Measurements from ENCODE around the gene FARSA.
"Not testable (repeated sequence)": the region's sequence is repeated elsewhere in the genome, so short reads cannot be mapped to it uniquely, and the experiment has no call there.

The FARSA gene

DNA sequence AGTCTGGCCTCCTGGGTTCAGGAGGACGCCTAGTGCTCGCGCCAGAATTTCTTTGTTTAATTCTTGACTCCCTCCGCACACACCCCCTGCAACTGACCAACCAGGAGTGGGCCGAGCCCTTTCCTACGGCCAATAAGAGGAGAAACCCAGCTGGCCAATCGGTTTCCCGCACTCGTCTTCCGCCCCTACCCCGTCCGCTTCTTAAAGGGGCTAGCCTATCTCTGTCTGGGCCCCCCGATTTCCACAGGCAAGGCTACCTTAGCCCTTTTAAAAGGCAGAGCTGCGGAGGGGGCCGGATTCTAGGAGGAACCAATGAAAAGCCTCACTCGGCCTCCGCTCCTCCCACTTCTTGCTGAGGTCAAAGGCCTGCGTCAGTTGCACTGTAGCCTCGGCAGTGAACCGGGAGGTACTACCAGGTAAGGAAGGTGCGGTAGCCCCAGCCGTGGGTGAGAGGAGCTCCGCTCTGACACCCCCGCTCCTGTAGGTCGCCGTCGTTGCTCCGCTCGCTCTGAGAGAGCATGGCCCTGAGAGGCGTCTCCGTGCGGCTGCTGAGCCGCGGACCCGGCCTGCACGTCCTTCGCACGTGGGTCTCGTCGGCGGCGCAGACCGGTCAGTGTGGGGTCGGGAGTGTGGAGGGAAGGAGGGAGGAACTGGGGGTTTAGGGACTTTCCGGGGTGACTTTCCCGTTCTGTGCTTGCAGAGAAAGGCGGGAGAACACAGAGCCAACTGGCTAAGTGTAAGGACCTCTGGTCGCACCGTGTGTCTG lies 42.5 kb downstream of the FARSA start, which contains the start of gene GCDH:
Gene GCDH, plus strand, starts transcription at position 374 of the 766 bp plus-strand sequence. Its CDS starts 145 bp downstream, at position 519.
- DNase-seq (ENCODE audit: low read depth in 2 of 2): peak; percentile 89 to 90

DNA sequence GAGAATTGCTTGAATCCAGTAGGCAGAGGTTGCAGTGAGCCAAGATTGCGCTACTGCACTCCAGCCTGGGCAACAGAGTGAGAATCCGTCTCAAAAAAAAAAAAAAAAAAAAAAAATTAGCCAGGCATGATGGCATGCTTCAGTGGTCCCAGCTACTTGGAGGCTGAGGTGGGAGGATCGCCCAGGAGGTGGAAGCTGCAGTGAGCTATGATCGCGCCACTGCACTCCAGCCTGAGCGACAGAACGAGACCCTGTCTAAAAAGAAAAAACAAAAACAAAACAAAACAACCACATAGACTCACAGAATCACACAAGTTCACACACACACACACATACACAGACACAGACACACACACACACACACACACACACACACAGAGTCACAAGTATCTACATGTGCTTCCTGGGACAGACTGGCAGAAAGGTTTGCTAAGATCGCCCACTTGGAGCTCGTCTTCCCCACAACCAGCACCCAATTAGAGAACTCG lies 43.2 kb downstream of the FARSA start:
- not testable (repeated sequence) for DNase-seq (ENCODE audit: low read depth in 2 of 2)

DNA sequence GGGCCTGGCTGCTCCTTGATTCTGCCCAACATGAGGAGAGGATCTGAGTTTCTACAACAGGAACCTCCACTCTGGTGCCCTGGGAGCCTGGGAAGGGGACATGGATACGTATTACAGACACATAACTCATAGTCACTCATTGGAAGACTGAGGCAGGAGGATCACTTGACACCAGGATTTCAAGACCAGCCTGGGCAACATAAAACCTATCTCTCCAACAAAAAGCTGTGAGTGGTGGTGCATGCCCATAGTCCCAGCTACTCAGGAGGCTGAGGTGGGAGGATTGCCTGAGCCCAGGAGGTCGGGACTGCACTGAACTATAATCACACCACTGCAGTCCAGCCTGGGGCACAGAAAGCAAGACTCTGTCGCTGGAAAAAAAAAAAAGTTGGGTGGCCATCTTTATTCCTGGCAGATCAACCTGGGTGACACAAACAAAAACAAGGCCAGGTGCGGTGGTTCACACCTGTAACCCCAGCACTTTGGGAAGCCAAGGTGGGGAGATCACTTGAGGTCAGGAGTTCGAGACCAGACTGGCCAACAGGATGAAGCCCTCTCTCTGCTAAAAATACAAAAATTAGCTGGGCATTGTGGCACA lies 45.4 kb downstream of the FARSA start:
- no peak for DNase-seq (ENCODE audit: low read depth in 2 of 2)

DNA sequence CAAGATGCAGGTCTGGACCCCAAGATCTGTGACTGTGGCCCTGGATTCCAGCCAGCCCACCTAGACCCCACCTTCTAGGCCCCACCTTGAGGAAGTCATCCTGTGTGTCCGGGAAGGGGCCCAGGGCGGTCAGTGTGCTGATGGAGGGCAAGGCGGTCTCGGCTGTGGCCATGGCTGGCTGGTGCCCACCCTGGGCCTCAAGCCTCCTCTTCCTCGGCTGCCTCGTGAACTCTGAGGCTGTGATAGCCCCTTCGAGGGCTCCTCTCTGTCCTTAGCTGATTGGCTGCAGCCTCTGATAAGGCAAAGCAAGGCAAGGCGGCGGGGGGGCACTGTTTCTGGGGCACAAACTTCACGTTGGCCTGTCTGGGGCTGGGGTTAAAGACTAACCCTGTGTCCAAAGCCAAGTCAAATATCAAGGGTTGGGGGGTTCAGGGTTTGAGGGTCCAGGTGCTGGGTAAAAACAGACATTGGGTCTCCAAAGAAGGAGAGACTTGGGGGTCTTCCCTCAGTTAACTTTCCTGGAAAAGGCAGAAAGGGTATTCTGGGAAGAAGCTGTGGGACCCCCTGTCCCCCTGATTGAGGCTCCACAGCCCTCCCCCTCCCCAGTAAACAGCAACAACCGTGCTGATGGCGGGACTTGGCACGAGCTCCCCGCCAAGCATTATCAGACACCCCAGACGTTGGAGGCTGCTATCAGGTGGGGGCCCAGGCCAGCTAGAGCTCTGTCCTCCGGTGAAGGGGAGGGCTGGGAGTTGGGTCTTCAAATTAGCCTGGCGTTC lies 46.4 kb downstream of the FARSA start, which contains the start of gene KLF1:
Gene KLF1, minus strand, starts transcription at position 233 of the 779 bp plus-strand sequence. Its CDS starts 61 bp downstream, at position 172.
- no peak for DNase-seq (ENCODE audit: low read depth in 2 of 2)

DNA sequence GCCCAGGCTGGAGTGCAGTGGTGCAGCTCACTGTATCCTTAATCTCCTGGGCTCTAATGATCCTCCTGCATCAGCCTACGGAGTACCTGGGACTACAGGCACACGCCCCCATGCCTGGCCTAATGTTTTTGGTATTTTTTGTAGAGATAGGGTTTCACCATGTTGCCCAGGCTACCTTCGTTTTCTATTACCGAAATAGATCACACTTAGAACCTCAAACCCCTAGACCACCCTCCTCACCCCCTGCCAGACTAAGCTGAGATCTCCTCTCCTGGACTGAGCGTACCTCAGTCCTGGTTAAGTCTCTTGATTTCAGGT lies 46.9 kb downstream of the FARSA start:
- DNase-seq (ENCODE audit: low read depth in 2 of 2): no peak

DNA sequence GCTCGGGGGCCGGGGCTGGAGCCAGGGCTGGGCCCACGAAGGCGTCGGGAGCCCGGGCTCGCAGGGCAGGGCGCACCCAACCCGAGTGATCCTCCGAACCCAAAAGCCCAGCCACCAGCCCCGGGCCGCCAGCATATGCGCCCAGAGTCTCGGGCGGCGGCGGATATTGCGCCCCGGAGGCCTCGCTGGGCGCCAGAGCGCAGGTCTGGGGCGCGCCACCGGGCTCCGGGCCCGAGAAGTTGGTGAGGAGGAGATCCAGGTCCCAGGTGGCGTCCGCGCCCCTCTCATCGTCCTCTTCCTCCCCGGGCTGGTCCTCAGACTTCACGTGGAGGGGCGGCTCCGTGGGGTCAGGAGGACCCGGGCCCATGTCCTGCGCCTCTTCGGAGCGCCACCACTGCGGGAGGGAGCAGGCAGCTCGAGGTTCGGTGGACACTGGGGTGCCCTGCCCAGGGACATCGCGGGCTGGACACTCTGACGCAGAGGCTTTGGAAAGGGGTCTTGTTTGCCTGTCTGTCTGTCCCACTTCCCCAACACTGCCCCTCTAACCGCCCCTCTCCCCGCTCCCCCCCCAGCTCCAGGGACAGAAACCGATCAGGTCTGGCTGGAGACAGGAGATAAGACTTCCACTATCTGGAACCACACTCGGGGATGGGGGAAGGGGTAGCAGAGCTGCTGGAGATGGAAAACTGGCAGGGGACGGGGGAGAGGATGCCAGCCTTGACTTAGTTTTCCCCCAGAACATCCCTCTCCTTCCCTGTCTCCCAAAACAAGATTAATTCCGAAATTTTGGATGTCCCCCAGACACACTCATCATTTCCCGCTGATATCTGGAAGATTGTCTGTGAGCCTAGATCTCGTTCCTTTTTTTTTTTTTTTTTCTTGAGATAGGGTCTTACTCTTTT lies 47.5 kb downstream of the FARSA start:
- DNase-seq (ENCODE audit: low read depth in 2 of 2): no peak

DNA sequence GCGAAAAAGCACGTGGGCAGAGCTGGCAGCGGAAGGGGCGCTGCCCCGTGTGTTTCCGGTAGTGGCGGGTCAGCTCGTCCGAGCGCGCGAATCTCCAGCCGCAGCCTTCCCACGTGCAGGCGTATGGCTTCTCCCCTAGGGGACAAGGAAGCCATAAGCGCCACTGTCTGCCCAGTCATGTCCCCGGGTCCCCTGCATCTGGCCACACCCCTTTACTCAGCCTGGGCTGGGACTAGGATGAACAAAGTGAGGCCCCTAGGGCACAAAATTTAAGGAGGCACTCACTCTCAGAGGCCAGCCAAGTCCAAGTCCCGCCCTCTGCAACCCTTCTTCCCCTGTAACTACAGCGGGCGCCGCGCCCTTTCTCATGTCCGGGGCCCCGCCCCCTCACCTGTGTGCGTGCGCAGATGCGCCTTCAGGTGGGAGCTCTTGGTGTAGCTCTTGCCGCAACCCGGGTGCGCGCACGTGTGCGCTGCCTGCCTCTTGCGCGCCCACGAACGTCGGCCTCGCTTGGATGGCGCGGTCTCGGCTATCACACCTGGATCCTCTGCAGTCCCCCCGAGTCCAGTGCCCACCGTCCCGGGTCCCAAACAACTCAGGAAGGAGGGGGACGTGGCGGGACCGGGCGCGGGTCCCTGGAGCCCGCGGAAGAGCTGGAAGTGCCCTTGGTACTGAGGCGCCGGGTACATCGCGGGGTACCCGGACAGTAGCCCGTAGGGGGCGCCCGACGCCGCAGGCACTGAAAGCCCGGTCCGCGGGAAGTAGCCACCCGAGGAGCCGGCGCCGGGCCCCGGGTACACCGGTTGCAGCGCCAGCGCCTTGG lies 48.4 kb downstream of the FARSA start:
- peak; percentile 45 to 70 for DNase-seq (ENCODE audit: low read depth in 2 of 2)

DNA sequence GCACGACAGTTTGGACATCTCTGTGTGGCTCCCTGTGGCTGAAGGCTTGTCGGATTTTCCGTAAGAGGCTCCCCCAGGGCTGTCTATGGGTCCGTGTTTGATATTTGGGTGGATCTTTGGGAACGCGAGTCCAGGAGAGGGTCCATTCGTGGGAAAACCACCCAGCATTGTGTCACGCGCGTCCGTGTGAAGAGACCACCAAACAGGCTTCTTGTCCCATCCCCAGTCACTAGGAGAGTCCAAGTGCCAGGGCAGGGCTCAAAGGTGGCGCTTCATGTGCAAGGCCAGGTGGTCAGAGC lies 48.9 kb downstream of the FARSA start:
- no peak for DNase-seq (ENCODE audit: low read depth in 2 of 2)

DNA sequence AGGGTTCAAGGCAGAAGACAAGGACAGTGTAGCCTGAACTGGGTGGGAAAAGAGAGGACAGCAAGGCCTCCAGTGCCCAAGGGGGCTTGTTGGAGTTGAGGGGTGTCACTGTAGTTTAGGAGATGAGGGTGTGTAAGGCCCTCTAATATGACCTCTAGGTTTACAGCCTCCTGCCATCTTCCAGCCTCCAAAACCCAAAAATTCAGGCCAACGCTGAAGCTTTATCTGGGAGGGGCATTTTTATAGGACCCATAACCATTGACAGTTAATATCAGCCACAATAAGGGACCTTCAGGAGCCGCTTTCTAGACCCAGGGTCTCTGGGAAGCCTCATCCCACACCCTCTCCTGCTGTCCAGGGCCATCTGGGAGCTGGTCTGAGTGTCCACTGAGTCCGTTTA lies 49.3 kb downstream of the FARSA start:
- DNase-seq (ENCODE audit: low read depth in 2 of 2): no peak

DNA sequence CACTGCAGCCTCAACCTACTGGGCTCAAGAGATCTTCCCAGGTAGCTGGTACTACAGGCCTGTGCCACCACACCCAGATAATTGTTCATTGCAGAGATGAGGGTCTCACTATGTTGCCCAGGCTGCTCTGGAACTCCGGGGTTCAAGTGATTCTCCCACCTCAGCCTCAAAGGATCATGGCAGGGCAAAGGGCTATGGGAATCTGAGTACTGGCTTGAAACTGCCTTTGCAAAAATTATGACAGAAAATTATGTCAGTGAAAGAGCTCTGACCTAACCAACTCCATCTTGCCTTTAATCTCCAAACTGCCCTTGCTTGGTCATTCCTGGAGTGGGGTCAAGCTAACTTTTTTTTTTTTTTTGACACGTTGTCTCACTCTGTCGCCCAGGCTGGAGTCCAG lies 50.9 kb downstream of the FARSA start:
- DNase-seq (ENCODE audit: low read depth in 2 of 2): no peak

DNA sequence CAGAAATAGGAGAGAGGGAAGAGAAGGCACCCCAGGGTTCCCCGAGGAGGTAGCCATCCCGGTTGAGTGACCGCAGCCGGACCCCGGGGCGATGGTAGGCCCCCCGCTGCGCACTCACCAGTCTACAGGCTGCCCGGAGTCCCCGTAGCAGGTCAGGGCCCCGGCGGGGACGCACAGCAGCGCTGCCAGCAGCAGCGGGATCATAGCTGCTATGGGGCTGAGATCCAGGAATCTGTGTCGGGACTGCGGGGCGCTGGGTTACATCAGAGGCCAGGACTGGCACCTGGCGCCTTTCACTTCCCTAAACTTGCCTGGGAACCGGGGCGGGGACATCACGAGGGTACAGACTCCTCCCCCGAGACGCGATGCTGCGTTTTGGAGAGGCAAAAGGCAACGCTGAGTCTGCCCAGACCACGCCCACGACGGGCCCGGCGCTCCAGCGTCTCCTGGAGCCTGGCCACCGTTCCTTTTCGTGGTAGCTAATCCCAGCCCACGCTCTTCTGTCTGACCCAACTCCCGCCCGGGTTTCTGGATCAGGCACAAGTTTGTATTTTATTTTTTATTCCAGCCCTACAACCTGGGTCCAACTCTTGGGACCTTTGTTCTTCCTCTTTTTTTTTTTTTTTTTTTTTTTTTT lies 52.2 kb downstream of the FARSA start, which contains the start of gene DNASE2:
Gene DNASE2, minus strand, starts transcription at position 278 of the 637 bp plus-strand sequence. Its CDS starts 74 bp downstream, at position 204.
- DNase-seq (ENCODE audit: low read depth in 2 of 2): peak; percentile 67 to 73

DNA sequence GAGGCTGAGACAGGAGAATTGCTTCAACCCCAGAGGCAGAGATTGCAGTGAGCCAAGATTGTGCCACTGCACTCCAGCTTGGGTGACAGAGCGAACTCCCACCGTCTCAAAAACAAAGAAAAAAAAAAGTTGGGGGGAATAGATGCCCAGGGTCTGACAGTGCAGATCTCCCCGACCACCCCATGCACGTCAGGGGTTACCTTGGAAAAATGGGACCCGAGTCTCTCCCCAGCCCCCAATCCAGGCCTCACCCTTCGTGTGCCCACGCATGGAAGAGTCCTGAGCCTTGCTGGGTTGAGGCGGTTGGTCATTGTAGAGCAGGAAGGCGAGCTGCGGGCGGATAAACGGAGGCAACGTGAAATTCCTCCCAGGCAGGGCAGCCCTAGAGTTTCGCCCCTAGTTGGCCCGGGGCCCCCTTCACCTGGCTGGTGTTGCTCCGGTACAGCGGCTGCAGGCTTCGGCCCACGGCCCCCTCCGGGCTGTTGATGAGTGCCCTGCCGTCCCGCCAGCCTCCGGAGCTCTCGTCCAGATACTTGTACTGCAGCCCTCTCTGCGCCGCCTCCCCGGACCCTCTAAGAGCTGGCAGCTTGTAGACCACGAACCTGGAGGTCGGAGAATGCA lies 52.9 kb downstream of the FARSA start:
- DNase-seq (ENCODE audit: low read depth in 2 of 2): no peak

DNA sequence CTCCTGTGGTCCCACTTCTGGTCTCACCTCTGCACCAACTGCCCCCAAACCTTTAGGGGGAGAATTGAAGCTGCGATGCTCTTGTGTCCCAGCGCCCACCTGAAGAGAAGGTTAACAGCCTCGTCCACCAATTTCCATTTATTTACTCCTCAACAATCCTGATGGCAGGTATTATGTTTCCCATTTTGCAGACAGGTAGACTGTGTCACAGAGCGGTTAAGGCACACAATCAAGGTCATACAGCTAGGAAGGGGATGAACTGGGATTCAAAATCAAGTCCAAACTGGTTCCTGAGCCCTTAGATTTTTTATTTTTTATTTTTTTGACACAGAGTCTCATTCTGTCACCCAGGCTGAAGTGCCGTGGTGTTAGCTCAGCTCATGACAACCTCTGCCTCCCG lies 58.4 kb downstream of the FARSA start:
- no peak for DNase-seq (ENCODE audit: low read depth in 2 of 2)

DNA sequence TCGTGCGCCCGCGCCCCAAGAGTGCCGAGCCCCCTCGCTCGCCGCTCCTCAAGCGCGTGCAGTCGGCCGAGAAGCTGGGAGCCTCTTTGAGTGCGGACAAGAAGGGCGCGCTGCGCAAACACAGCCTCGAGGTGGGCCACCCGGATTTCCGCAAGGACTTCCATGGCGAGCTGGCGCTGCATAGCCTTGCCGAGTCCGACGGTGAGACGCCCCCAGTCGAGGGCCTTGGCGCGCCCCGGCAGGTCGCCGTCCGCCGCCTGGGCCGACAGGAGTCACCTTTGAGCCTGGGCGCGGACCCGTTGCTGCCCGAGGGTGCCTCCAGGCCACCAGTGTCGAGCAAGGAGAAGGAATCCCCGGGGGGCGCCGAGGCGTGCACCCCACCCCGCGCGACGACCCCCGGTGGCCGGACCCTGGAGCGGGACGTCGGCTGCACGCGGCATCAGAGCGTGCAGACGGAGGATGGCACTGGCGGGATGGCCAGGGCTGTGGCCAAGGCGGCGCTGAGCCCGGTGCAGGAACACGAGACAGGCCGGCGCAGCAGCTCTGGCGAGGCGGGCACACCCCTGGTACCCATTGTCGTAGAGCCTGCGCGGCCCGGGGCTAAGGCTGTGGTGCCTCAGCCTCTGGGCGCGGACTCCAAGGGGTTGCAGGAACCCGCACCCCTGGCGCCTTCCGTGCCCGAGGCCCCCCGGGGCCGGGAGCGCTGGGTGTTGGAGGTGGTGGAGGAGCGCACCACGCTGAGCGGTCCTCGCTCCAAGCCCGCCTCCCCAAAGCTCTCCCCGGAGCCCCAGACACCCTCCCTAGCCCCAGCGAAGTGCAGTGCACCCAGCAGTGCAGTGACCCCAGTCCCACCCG lies 59.4 kb downstream of the FARSA start:
- DNase-seq (ENCODE audit: low read depth in 2 of 2): no peak

DNA sequence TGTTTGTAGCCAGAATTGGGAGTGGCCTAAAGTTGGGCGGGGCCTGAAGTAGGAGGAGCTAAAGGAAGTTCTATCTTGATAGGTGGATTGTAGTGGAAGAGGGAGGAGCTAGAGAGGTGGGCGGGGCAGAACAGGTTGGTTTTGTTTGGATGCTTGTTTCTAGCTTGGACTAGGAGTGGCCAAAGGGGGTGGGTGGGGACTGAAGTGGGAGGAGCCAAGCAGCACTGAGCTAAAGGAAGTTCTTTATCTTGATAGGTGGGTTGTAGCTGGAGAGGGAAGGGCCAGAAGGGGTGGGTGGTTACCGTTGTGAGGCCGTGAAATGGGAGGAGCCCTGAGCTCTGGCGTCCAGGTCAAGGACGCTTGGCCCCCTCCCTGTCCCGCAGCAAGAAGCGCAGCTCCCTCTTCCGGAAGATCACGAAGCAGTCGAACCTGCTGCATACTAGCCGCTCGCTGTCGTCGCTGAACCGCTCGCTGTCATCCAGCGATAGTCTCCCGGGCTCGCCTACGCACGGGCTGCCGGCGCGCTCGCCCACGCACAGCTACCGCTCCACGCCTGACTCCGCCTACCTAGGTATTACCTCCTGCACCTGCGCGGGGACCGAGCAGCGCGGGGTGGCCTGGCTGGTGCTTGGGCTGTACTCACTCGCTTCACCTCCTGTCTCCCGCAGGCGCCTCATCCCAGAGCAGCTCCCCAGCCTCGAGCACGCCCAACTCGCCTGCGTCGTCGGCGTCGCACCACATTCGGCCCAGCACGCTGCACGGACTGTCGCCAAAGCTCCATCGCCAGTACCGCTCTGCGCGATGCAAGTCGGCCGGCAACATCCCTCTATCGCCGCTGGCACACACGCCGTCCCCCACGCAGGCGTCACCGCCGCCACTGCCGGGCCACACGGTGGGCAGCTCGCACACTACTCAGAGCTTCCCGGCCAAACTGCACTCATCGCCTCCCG lies 60.3 kb downstream of the FARSA start:
- no peak for DNase-seq (ENCODE audit: low read depth in 2 of 2)
